HG03280 (cell line): ENCODE measurements around the gene HYAL3.

ENCODE experiments used
- ATAC-seq: cut with Tn5 transposase; IDR thresholded peaks from one replicate; pipeline ENCODE4 v1.9.1; 2021; ENCODE audit warnings: mild to moderate bottlenecking, moderate library complexity; ENCODE audit not compliant: unreplicated experiment

The HYAL3 gene

GRCh38 chr3:50298836-50299637 is at the start of gene HYAL3, which contains the start of gene NAA80:
HYAL3 (minus strand) TSS chr3:50299405; CDS start chr3:50295602, 3,803 bp downstream.
NAA80 (minus strand) TSS chr3:50299405; CDS start chr3:50297463, 1,942 bp downstream.
- peak; percentile 83 for ATAC-seq

- ATAC-seq: no peak
These were observed 48.1 kb upstream of the HYAL3 start for GRCh38 chr3:50347187-50347813.

GRCh38 chr3:50345586-50346234 is 46.5 kb upstream of the HYAL3 start, which contains the start of gene ZMYND10:
ZMYND10 (minus strand) TSS chr3:50345732; CDS start chr3:50345579, 153 bp downstream.
- no peak for ATAC-seq

- no peak for ATAC-seq
These were observed 45.8 kb upstream of the HYAL3 start for GRCh38 chr3:50345008-50345407.

- no peak for ATAC-seq
These were observed 43.8 kb upstream of the HYAL3 start for GRCh38 chr3:50342813-50343633.

GRCh38 chr3:50341996-50342650 is 42.9 kb upstream of the HYAL3 start:
- ATAC-seq: no peak

GRCh38 chr3:50341537-50341936 is 42.3 kb upstream of the HYAL3 start:
- ATAC-seq: no peak

GRCh38 chr3:50340448-50341329 is 41.5 kb upstream of the HYAL3 start, which contains the start of gene RASSF1:
RASSF1 (minus strand) TSS chr3:50340836; CDS start chr3:50340805, 31 bp downstream.
- no peak for ATAC-seq

- no peak for ATAC-seq
These were observed 40.9 kb upstream of the HYAL3 start for GRCh38 chr3:50340147-50340447.

GRCh38 chr3:50339485-50340146 is 40.4 kb upstream of the HYAL3 start:
- no peak for ATAC-seq

GRCh38 chr3:50338965-50339364 is 39.8 kb upstream of the HYAL3 start:
- no peak for ATAC-seq

GRCh38 chr3:50337175-50337861 is 38.1 kb upstream of the HYAL3 start:
- peak; percentile 80 for ATAC-seq

GRCh38 chr3:50336452-50337174 is 37.4 kb upstream of the HYAL3 start:
- ATAC-seq: peak; percentile 34

- ATAC-seq: no peak
These were observed 35.3 kb upstream of the HYAL3 start for GRCh38 chr3:50334339-50335075.

- no peak for ATAC-seq
These were observed 34.6 kb upstream of the HYAL3 start for GRCh38 chr3:50333744-50334328.

GRCh38 chr3:50331364-50331907 is 32.2 kb upstream of the HYAL3 start:
- ATAC-seq: no peak
